GM12801 (cell line): ENCODE measurements around the gene FMN1.

ENCODE experiments used
- CTCF ChIP-seq: IDR thresholded peaks from one replicate; pipeline ENCODE4 v1.5.1; 2011; ENCODE audit warnings: control low read depth; ENCODE audit not compliant: insufficient read length; ENCODE audit errors: extremely low read depth

FMN1 gene

GRCh38 chr15:32781781-32782180 is 412.7 kb downstream of the FMN1 start:
- TF ChIP-seq CTCF: no peak

GRCh38 chr15:32778391-32779176 is 415.9 kb downstream of the FMN1 start:
- TF ChIP-seq CTCF: no peak

- TF ChIP-seq CTCF: no peak
Observed at GRCh38 chr15:32775103-32775502, 419.4 kb downstream of the FMN1 start.

GRCh38 chr15:32774022-32774421 is 420.5 kb downstream of the FMN1 start:
- no peak for TF ChIP-seq CTCF

GRCh38 chr15:32767236-32767635 is 427.3 kb downstream of the FMN1 start:
- TF ChIP-seq CTCF: no peak

- no peak for TF ChIP-seq CTCF
Observed at GRCh38 chr15:32766101-32766500, 428.4 kb downstream of the FMN1 start.

- no peak for TF ChIP-seq CTCF
Observed at GRCh38 chr15:32765236-32765635, 429.3 kb downstream of the FMN1 start.
